A204.1 (cell line): ENCODE data around the gene MAGEA3.
"Not testable (repeated sequence)": the region's sequence is repeated elsewhere in the genome, so short reads cannot be mapped to it uniquely, and the experiment has no call there.

Experiments
- FAIRE-seq: peaks from 2 replicates; lab custom pipeline; 2012; peaks lifted over from hg19 to GRCh38; lab: Jason Lieb, UNC

MAGEA3 gene

GRCh38 chrX:152735860-152736511, 37.4 kb downstream of the MAGEA3 start:
- no peak for FAIRE-seq

GRCh38 chrX:152736528-152736927, 37.9 kb downstream of the MAGEA3 start:
- FAIRE-seq: not testable (repeated sequence)

- FAIRE-seq: no peak
These were observed 40.0 kb downstream of the MAGEA3 start for GRCh38 chrX:152738560-152738959.
